B cell (primary cell): ENCODE results near the gene IPO13. TPM values are rescaled to one million over a fixed set of nuclear protein-coding genes. Genes with fewer than 3 reads are reported as not detected.
A peak's percentile ranks its signal among the peaks of the same experiment; 100 is the strongest.

Experiments
- ATAC-seq: fragments of 200-7000 bp; cut with Tn5 transposase; one replicate; pipeline ENCODE4 v1.10.0; 2021; ENCODE audit warnings: low read depth, mild to moderate bottlenecking, moderate number of reproducible peaks, moderate library complexity
- CTCF ChIA-PET: fragments of 350-600 bp; sonication (Branson Sonifier 250); formaldehyde crosslinking; loops from one replicate; lab custom pipeline; 2021; ENCODE audit warnings: antibody characterized with exemption, inconsistent platforms; lab: Charles Lee
- POLR2A ChIA-PET: fragments of 350-600 bp; sonication (Branson Sonifier 250); formaldehyde crosslinking; loops from one replicate; lab custom pipeline; 2021; ENCODE audit warnings: antibody characterized with exemption; lab: Charles Lee
- DNase-seq: peaks from one replicate; pipeline ENCODE4 v3.0.0; 2013
- H2AFZ ChIP-seq: 2 replicates; pipeline ENCODE4 v1.6.1; 2012; ENCODE audit warnings: mild to moderate bottlenecking, low read depth, low read length; ENCODE audit not compliant: insufficient read depth, poor library complexity, severe bottlenecking
- H3K27ac ChIP-seq, 2 donors: 1 replicate in 1 of 2; 2 replicates in 1 of 2; pipeline ENCODE4 v1.5.1; 2012 to 2013; ENCODE audit warnings: low read length in 2 of 2, mild to moderate bottlenecking in 2 of 2, moderate library complexity in 1 of 2
- H3K27me3 ChIP-seq, 4 experiments: fragments of 200-600 bp in 1 of 4; sonication (generic) in 1 of 4; replicated peaks in 1 of 4; 1 replicate in 2 of 4; 2 replicates in 2 of 4; pipeline versions ENCODE4 v1.6.1 to v1.7.0; 2013 to 2016; ENCODE audit warnings: low read length in 3 of 4, mild to moderate bottlenecking in 2 of 4, mixed read lengths in 1 of 4, moderate library complexity in 1 of 4; ENCODE audit not compliant: insufficient read depth in 4 of 4, control insufficient read depth in 3 of 4; ENCODE audit errors: control extremely low read depth in 1 of 4
- H3K36me3 ChIP-seq, 2 experiments: replicated peaks in 1 of 2; 1 replicate in 1 of 2; 2 replicates in 1 of 2; pipeline versions ENCODE4 v1.6.1 to v1.7.1; 2013; ENCODE audit warnings: low read length in 1 of 2; ENCODE audit not compliant: insufficient read depth in 2 of 2, control insufficient read depth in 1 of 2; ENCODE audit errors: control extremely low read depth in 1 of 2, extremely low read depth in 1 of 2
- H3K4me1 ChIP-seq, 2 donors: fragments of 200-600 bp in 1 of 2; sonication (generic) in 1 of 2; 1 replicate in 1 of 2; 2 replicates in 1 of 2; pipeline versions ENCODE4 v1.5.1 to v1.6.1; 2013 to 2017; ENCODE audit warnings: low read length in 2 of 2; ENCODE audit not compliant: control insufficient read depth in 2 of 2, insufficient read depth in 2 of 2
- H3K4me2 ChIP-seq: replicated peaks from 2 replicates; pipeline ENCODE3; 2012; ENCODE audit warnings: mild to moderate bottlenecking, low read depth, low read length; ENCODE audit not compliant: poor library complexity, severe bottlenecking
- H3K4me3 ChIP-seq, 5 experiments: fragments of 200-600 bp in 1 of 5; sonication (generic) in 1 of 5; 1 replicate in 3 of 5; 2 replicates in 2 of 5; pipeline versions ENCODE4 v1.5.1 to v1.7.0; 2011 to 2016; ENCODE audit warnings: low read length in 4 of 5, mild to moderate bottlenecking in 4 of 5, low read depth in 2 of 5, control low read depth in 1 of 5, moderate library complexity in 1 of 5; ENCODE audit not compliant: insufficient read depth in 1 of 5; ENCODE audit errors: control extremely low read depth in 1 of 5, extremely low read depth in 1 of 5
- H3K79me2 ChIP-seq: fragments of 200-600 bp; sonication (generic); one replicate; pipeline ENCODE4 v1.6.0; 2016; ENCODE audit warnings: low read length; ENCODE audit not compliant: control insufficient read depth, insufficient read depth
- H3K9ac ChIP-seq: fragments of 200-600 bp; sonication (generic); 2 replicates; pipeline ENCODE4 v1.6.1; 2017; ENCODE audit warnings: mild to moderate bottlenecking, low read length, moderate library complexity
- H3K9me3 ChIP-seq, 3 donors: one replicate each; pipeline versions ENCODE4 v1.6.1 to v1.7.1; 2013; ENCODE audit warnings: low read length in 2 of 3; ENCODE audit not compliant: control insufficient read depth in 2 of 3, insufficient read depth in 1 of 3; ENCODE audit errors: control extremely low read depth in 1 of 3
- H4K20me1 ChIP-seq: 2 replicates; pipeline ENCODE4 v1.6.0; 2012; ENCODE audit warnings: mild to moderate bottlenecking, low read length; ENCODE audit not compliant: insufficient read depth, control insufficient read depth, poor library complexity, severe bottlenecking
- H3K27ac Mint-ChIP-seq: one replicate; pipeline ENCODE4 v1.8.0; 2021; ENCODE audit warnings: mixed read lengths
- H3K27me3 Mint-ChIP-seq: one replicate; pipeline ENCODE4 v1.8.0; 2021; ENCODE audit warnings: mixed read lengths
- H3K4me1 Mint-ChIP-seq: one replicate; pipeline ENCODE4 v1.8.0; 2021; ENCODE audit warnings: mixed read lengths
- H3K4me3 Mint-ChIP-seq: one replicate; pipeline ENCODE4 v1.8.0; 2021; ENCODE audit warnings: mixed read lengths
- H3K9me3 Mint-ChIP-seq: one replicate; pipeline ENCODE4 v1.8.0; 2022; ENCODE audit warnings: mixed read lengths; ENCODE audit not compliant: insufficient read depth
- CTCF ChIP-seq: fragments of 200-600 bp; IDR thresholded peaks from one replicate; pipeline ENCODE4 v1.8.0; 2022; ENCODE audit warnings: antibody characterized with exemption, mild to moderate bottlenecking
- EZH2 ChIP-seq: IDR thresholded peaks from 2 replicates; pipeline ENCODE4 v1.6.1; 2012; ENCODE audit warnings: borderline replicate concordance, low read depth, mild to moderate bottlenecking, moderate library complexity, low read length; ENCODE audit not compliant: insufficient read depth, poor library complexity, severe bottlenecking
- WGBS: methylation state at CpG from one replicate; pipeline ENCODE4 v1.1.5; 2013; ENCODE audit warnings: missing lambda C conversion rate; ENCODE audit not compliant: insufficient coverage; 5-methylcytosine and 5-hydroxymethylcytosine counted together
- intact Hi-C: fragments of 100-400 bp; cut with micrococcal nuclease; formaldehyde crosslinking; loops from one replicate; pipeline ENCODE4 v1.10.0; 2022
- polyA plus RNA-seq: library from polyadenylated mRNA; depleted of rRNA; stranded (reverse); fragments of >200 nt; gene quantifications from 2 replicates; pipeline ENCODE4 v1.2.3, GENCODE V29; 2012
- total RNA-seq, 2 donors: library from RNA; stranded (reverse); fragments of 120-200 nt in 1 of 2; gene quantifications; 1 replicate in 1 of 2; 2 replicates in 1 of 2; pipeline versions ENCODE4 v1.2.3 to v1.2.4, GENCODE V29; 2013 to 2022

The IPO13 gene
- total and polyA plus RNA-seq, 2 donors (not counting 1 experiment from before 2014, with no cell fraction given) = 18.7 to 19.7 TPM

GRCh38 chr1:43976045-43976444 lies 29.3 kb downstream of the IPO13 start:
- peak overlapping the region; percentile 89 to 96 for H3K27ac ChIP-seq
- peaks cover 29% of the 10 kb centered on the region for H3K79me2 ChIP-seq
- H3K4me2 ChIP-seq = peak overlapping the region; percentile 95
- Mint-ChIP-seq H3K4me3 (peak overlapping the region; percentile 97), H3K27me3 (no peaks in the 10 kb centered on the region), H3K9me3 (no peaks in the 10 kb centered on the region), H3K4me1 (peaks cover 66% of the 10 kb centered on the region), H3K27ac (peak overlapping the region; percentile 97)
- intact Hi-C loops = loop anchor here (10.0 kb wide), 2 partner anchors 271 to 1521 kb away; partner anchors contain the start of genes PPCS, ST3GAL3 and ZMYND12
- 100% methylated on average over 1 of the region's 4 CpGs for WGBS
- peaks cover 40% of the 10 kb centered on the region for H4K20me1 ChIP-seq
- ChIA-PET CTCF (interaction anchor here (0.8 to 2.3 kb wide), 4 partner anchors 14 to 42 kb away, joined by 3 to 10 read pairs (median 5); partner anchors contain the start of gene IPO13), POLR2A (interaction anchor here (1.1 to 1.2 kb wide), 2 partner anchors 14 to 698 kb away, joined by 3 read pairs; partner anchors contain the start of genes ARMH1 and TMEM53)
- peaks cover 0 to 33% of the 10 kb centered on the region in 2 experiments for H3K36me3 ChIP-seq
- peak overlapping the region; percentile 91 for H3K9ac ChIP-seq
- ATAC-seq (no peak), DNase-seq (no peak)
- TF ChIP-seq EZH2 = no peak
- TF ChIP-seq CTCF = no peak
- peak overlapping the region; percentile 79 to 97 (median 89) for H3K4me3 ChIP-seq
- H3K9me3 ChIP-seq = no peaks in the 10 kb centered on the region
- H2AFZ ChIP-seq = no peak overlapping the region
- H3K4me1 ChIP-seq = peaks cover 37 to 64% of the 10 kb centered on the region in 2 donors
- H3K27me3 ChIP-seq = no peaks in the 10 kb centered on the region

- H2AFZ ChIP-seq = no peak overlapping the region
- no peak for ATAC-seq
- over 99% methylated on average over 8 of the region's 8 CpGs for WGBS
- ChIA-PET CTCF (interaction anchor here (1.2 kb wide), 1 partner anchor 59 kb away, joined by 4 read pairs; no protein-coding TSS in a partner anchor), POLR2A (no interaction called here)
- H4K20me1 ChIP-seq = peaks cover 40% of the 10 kb centered on the region
- no peaks in the 10 kb centered on the region for H3K9me3 Mint-ChIP-seq
- peak overlapping the region; percentile 5 for H3K4me2 ChIP-seq
- peaks cover 69% of the 10 kb centered on the region for H3K4me1 Mint-ChIP-seq
- H3K9ac ChIP-seq = no peak overlapping the region
- H3K27ac ChIP-seq = no peak overlapping the region
- H3K4me3 Mint-ChIP-seq = peak overlapping the region; percentile 97
- peaks cover 20% of the 10 kb centered on the region for H3K79me2 ChIP-seq
- peaks cover 37 to 68% of the 10 kb centered on the region in 2 donors for H3K4me1 ChIP-seq
- TF ChIP-seq EZH2 = no peak
- no peak for TF ChIP-seq CTCF
- no peaks in the 10 kb centered on the region for H3K9me3 ChIP-seq
- H3K27ac Mint-ChIP-seq = peak overlapping the region; percentile 66
- no peak overlapping the region for H3K4me3 ChIP-seq
- peak; percentile 5 for DNase-seq
- H3K36me3 ChIP-seq = peaks cover 0 to 32% of the 10 kb centered on the region in 2 experiments
- H3K27me3 ChIP-seq = no peaks in the 10 kb centered on the region
- H3K27me3 Mint-ChIP-seq = no peaks in the 10 kb centered on the region
- intact Hi-C loops = loop anchor here (10.0 kb wide), 2 partner anchors 272 to 1522 kb away; partner anchors contain the start of genes PPCS, ST3GAL3 and ZMYND12
These were observed 30.1 kb downstream of the IPO13 start for GRCh38 chr1:43976890-43977289.
